Superior temporal gyrus (tissue), 1 donor: ENCODE results near the gene CCIN.
"Not testable (repeated sequence)": the region's sequence is repeated elsewhere in the genome, so short reads cannot be mapped to it uniquely, and the experiment has no call there.

Experiments used
- DNase-seq: peaks from one replicate; pipeline ENCODE4 v3.0.0-alpha.2; 2016; ENCODE audit errors: extremely low spot score

The CCIN gene

DNA sequence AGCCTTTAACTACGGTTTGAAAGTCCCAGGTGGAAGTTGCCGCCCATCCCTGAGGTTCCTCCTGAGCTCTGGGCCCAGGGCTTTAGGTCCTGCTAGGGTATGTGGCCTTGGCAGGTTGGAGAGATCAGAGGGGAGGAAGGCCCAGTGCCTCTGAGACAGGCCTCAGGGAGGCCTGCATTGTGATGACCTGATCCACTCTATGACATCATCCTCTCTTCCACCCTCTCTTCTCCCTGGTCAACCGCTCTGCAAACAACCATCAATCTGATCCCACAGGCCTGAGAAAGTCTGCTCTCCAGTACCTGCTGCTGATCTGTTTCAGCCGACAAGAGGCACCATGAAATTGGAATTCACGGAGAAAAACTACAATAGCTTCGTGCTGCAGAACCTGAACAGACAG, at the start of gene CCIN:
CCIN (plus strand) TSS at position 223 of the 400 bp plus-strand sequence; CDS start at position 338, 115 bp downstream.
- DNase-seq, result no peak

DNA sequence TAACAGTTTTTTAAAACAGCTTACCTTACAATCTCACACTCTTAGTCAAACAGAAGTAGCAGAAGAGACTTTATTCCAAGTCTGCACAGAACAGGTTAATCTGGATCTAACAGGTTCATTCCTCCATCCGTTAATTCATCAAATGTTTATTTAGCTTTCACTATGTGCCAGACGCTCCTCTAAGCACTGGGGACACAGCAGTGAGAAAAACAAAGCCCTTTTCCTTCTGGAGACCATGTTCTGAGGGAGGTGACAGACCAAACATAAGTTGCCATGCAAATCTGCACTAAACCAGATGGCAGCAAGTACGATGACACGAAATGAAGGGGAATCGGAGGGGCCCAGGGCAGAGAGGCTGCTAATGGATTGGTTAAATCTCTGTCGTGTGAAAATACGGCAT, 49.7 kb upstream of the CCIN start:
- no peak for DNase-seq

DNA sequence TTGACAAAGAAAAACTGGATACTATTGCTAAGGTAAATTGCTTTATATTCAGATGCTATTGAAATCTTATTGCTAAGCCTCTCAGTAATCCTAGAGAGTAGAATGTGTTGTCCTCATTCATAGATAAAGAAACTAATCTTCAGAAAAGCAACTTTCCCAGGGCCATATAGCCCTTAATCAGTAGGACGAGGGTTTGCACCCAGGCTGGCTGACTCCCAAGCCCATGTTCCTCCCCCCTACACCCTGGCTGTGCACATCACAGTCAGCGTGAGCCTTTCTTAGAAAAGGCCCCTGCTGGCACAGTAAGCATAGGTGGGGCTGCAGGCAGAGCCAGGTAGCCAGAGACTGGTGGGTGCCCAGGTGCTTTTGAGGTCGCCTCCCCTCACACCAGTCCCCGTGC, 48.5 kb upstream of the CCIN start:
- DNase-seq, result no peak

DNA sequence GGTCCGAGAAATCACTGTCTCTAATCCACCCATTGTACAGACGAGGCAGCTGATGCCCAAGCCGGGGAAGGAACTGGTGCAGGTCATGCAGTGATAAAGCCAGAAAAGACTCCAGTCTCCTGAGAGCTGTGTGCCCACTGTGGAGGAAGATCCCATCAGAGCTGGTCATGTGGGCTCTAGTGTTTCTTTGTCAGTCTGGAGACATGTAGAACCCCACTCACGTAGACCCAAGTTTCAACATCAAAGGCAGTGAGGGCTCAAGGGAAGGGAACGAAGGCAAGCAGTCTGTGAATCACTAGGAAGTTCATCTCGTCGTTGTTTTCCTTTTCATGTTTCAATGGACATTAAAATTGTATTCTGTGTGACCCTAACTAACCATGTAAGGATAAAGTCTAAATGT, 47.2 kb upstream of the CCIN start:
- DNase-seq, result no peak

DNA sequence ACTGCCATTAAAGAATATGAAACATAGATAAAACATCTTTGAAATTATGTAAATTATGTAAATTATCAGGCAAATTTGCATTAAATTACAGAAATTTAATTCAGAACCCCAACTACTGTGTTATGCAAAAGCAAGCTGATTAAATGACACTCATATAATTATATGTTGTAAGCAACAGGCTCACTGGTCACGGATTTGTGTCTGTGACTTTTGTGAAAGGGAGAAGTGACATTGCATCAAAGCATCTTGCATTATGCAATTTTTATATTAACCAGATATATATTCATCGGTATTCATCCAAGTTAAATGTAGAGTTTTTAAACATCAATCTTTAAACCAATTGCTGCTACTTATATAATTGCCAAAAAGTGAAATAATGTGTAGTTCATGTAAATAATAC, 45.7 kb upstream of the CCIN start:
- no peak for DNase-seq

DNA sequence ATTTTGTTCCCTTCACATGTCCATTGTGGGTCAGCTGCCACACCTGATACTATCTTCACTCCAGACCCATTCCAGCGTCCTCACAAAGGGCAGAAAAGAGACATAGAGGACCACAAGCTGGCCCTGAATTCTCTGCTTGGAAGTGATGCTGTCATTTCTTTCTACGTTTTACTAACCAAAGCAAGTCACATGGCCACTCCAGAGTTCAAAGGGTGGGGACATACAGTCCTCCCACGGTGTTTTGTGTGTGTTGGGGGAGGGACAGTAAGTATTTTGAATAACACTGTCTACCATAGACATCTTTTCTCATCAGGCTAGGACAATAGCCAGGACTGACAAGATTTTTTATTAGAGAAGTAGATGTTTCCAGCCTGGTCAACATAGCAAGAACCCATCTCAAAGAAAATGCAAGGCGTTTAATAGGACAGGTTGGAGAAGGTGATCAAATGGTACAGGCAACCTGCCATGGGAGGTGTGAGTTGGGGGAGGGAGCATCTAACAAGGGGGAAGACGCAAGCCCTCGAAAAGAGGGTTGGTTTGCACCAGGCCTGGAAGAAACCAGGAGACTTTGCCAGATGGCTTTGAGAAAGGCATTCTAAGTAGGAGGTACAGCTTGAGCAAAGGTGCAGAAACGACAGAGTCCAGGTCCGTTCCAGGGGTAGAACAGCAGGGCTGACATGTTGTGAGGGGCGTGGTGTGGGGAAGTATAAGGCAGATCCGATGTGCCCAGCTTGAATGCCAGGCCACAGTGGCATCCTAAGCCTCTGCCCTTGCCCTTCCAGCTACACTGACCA, 43.9 kb upstream of the CCIN start:
- DNase-seq, result no peak

DNA sequence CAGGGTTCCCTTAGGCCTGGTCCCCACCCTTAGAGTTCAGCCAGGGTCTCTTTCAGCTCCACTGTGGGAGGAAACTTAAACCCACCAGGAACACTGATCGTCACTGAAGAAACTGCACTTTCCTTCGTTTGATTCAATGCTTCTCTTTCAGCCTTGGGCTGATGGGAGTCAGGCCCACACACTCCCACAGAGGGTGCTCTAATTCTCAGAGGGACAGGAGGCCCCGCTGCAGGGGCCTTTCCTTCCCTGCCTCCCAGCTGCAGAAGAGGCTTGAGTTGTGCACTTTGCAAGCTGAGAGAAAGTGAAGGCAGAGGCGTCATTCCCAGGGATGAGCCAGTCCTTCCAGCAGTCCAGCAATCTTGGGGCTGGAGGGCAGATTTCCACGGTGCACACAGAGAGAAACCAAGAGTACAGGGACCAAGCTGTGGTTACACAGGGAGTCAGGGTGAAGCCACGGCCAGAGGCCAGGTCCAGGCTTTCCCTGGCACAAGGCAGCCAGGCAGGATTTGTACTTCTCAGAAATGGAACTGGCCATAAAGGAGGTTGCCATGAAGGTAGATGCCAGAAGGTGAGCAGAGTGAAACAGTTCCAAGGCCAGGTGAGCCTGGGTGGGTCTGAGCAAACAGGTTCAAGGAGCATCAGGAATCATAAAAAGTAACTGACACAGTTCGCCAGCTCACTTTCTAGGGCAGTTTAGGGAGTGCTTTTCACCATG, 43.0 kb upstream of the CCIN start:
- no peak for DNase-seq

DNA sequence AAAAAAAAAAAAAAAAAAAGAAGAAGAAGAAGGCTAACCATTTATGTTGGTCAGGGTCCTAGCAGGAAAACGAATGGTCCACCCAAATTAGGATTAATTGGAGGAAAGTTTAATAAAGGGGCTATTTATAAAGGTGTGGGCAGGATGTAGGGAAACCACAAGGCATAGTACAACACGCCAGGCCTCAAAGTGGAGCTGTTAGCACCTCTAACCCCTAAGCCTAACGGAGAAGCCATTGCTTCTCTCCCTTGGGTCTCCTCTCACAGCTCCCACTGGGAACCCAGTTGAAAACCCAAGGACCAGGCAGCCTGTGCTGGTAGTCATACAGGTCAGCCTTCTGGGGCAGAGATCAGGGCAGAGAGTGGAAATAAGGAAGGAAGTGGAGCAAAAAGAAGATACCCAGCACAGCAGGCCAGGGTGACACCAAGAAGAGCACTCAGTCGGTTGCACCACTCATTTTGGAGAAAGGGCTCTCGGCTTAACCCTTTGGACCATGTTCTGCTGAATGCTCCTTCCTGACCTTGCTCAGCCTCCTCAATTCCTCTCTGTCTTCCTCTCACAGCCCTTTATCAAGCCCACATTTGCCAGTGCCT, 41.4 kb upstream of the CCIN start:
- DNase-seq, result no peak

DNA sequence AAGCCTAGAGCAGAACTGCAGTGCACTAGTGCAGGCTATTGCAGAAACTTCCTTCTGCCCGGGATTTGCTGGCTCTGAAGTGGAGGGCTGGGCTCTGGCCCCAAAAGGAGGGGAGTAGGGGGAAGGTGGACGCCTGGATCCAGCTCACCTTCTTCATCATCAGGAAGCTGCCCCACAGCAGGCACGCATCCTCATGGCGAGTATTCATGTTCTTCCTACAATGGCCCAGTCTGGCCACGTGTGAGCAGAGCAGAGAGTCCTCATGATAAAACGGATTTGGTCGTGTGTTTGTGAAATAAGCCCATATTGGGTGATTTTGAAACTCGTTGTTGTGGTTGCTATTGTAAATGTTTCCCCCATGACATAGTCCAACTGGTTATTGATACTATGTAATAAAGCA, 40.8 kb upstream of the CCIN start:
- no peak for DNase-seq

DNA sequence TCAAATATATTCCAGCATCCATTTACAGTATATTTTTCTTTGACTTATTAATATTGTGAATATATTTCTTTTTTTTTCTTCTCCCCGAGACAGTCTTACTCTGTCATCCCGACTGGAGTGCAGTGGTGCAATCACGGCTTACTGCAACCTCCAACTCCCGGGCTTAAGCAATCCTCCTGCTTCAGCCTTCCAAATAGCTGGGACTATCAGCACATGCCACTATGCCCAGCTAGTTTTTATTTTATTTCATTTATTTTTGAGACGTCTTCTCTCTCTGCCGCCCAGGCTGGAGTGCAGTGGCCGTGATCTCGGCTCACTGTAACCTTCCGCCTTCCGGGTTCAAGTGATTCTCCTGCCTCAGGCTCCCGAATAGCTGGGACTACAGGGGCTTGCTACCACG, 40.0 kb upstream of the CCIN start:
- DNase-seq, result no peak

DNA sequence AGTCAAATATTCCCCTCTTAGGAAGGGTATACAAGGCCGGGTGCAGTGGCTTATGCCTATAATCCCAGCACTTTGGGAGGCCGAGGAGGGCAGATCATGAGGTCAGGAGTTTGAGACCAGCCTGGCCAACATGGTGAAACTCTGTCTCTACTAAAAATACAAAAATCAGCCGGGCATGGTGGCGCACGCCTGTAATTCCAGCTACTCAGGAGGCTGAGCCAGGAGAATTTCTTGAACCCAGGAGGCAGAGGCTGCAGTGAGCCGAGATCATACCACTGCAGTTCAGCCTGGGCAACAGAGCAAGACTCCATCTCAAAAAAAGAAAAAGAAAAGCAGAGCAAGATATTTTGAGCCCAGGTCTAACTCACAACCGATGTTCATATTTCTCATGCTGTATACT, 37.5 kb upstream of the CCIN start:
- DNase-seq, result not testable (repeated sequence)

DNA sequence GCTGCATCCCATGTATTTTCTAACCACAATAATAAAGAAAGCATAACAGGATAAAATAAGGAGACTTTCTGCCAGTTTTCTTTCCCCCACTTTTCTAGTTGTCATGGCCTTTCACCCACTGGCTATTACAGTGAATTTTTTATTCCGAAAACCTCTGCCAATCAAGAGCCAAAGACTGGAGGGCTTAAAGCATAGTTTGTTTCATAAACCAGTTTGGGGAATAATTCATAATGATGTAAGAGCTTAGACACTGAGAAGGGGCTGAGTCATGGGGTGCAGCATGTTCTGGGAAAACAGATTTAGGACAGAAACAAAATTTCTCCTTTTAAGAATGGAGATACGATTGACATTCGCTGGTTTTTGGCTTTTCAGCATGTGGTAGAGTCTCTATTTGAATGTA, 37.1 kb upstream of the CCIN start:
- no peak for DNase-seq

DNA sequence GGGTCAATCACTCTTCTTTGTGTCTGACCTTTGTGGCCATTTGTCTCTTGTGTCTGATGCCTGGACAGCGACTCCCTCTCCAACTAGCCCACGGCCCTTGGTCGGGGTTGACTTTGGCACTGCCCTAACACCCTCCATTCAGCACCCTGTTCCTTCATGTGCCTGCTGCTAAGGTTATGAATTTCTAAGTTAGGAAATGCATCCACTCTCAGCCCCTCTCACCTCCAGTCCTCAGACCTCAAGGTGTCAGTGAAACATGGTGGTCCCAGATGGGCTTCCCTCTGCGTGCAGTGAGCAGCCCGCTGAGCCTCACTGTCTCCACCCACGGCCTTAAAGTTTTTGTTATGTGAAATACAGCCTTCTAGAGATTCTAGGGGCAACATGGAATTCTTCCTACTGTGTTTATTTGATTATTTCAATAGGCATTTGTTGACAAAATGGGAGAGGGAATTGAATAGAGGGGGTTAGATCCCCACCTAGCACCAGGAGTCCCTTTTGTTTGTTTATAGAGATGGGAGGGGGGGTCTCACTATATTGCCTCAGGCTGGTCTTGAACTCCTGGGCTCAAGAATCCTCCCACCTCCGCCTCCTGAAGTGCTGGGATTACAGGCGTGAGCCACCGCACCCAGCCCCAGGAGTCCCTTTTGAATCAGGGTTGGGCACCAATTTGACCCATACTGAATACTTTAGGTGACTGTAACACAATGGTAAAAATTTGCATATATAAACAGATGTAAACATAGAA, 34.3 kb upstream of the CCIN start:
- no peak for DNase-seq

DNA sequence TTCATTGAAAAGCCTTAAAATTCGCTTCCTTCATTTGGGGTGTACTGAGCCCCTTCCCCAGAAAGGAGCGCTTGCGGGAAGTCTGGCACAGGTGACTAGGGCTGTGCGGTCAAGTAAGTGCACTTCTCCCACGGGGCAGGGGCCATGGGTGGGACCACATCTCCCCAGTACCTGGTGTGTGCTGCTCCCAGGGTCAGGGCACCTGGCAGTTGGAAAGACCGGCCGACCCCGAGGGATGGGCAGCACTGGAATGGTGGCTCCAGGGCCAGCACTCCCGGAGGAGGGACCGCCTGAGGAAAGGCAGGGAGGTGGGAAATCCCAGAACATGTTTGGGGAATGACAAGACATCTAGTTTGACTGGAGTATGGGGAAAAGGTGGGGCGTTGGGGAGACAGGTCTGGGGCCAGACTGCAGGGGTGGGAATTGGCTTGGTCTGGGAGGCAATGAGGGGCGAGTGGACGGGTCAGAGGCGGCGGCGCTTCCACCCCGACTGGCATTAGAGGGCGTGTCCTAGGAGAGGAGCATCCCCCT, 33.4 kb upstream of the CCIN start:
- DNase-seq, result no peak

DNA sequence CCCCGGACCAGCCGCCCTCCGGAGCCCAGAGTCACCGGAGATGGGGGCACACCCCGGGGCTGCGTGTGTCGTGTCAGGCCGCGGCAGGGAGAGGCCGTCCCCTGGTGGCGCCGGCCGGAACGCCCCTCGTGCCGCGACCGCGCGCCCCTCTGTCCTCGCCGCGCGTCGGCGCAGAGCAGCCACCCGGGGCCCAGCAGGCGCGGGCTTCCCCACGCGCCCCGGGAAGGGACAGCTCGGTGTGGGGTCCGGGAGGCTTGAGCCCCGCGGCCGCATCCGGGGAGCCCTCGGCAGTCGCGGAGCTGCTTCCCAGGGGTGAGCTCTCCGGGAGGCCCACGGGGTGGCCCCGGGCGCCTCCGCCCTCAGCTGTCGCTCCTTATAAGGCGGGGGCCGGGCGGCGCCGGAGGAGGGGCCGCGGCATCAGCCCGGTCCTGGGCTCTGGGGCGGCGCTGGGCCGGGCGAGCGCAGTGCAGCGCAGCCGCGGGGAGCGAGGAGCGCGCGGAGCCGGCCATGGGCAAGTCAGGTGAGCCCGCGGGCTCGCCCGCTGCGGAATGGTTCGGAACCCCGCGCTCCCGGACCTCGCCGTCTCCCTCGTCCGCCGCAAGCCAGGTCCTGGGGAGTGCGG, 32.8 kb upstream of the CCIN start, which contains the start of gene GLIPR2:
GLIPR2 (plus strand) TSS at position 462 of the 622 bp plus-strand sequence; CDS start at position 508, 46 bp downstream.
- peak; percentile 73 for DNase-seq

DNA sequence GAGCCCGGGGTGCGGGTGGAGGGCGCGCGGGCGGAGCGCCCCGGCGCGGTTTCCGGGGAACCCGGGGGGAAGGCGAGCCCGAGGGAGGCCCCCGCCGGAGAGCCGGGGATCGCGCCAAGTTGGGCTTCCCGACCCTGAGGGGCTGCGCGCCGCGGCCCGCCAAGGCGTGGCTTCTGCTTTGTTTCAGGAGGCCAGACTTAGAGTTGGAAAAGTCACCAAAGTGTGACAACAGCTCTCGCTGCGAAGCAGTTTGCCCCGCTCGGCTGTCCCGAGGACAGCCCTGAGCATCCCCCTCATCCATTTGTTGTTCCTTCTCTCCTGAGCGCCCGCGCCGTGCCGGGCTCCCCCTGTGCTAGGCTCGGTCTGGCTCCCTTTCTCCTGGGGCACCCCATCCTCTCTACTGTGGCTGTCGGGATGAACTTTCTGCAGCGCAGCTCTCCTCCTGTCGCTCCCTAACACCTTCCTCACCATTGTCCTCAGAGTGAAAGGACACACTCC, 32.2 kb upstream of the CCIN start:
- no peak for DNase-seq

DNA sequence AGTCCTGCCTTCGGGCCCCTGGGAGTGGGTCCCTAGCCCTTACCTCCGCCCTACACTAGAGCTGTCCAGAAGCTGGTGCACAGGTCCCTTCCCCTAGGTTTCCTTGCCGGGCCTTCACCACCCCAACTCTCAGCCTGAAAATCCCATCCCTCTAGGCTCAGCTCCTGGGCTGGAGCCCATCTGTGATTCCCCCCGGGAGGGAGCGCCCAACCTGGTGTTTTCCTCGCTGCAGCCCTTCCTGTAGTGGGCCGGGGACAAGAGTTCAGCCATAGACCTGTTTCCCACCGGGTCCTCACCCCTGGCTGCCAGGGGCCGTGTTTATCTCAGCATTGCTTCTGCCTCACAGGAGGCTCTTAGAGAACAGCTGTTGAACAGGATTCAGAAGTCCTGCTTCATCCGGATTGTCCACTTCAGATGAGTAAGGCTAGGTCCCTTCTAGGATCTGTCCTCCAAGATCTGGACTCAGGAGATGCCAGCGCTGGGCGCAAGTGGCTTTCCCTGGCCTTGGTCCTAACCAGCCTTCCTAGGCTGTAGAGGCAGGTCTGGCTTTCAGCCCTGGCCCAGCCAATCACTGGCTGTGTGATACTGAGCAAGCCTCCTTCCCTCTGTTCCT, 31.7 kb upstream of the CCIN start:
- DNase-seq, result no peak

DNA sequence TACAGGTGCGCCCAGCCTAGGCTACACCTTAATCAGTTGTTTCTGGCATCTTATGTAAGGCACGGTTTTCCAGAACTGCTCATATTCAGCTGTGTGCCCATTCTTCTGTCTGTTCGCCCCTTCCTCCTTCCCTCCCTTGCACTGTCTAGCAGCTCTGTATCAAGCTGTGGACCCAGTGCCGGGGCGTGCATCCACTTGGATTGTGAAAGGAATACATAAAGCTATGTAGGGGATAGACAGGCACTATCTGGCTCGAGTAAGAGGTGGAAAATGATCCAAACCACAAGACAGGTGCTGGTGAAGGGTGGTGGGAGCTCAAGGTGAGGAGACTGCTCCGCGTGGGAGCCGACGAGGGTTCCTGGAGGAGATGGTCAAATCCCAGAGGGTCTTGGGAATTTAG, 30.7 kb upstream of the CCIN start:
- DNase-seq, result no peak

DNA sequence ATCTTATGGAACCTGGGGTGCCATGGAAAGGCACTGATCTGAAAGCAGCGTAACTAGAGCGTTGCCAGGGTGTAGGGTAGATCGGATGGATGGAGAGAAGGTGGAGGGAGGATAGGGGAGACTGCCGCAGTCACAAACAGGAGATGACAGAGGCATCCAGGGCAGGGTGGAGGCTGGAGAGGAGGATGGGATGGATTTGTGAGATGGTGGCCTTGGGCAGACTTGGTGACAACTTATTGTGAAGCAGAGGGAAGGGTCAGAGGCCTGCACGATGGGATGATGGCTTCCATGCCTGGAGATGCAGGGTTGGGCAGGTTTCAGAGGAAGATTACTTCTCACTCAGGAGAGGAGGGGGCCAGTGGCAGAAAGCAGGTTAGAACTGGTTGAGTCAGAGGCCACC, 30.3 kb upstream of the CCIN start:
- DNase-seq, result no peak
